ENCODE measurements around the gene PEX5L. TPM values are rescaled to one million over a fixed set of nuclear protein-coding genes. Genes with fewer than 3 reads are reported as not detected.
"Not testable (repeated sequence)": the region's sequence is repeated elsewhere in the genome, so short reads cannot be mapped to it uniquely, and the experiment has no call there.

Gene PEX5L
- total RNA-seq, 3 donors from 2014 or later = 0.12 to 0.78 (median 0.25) TPM

DNA sequence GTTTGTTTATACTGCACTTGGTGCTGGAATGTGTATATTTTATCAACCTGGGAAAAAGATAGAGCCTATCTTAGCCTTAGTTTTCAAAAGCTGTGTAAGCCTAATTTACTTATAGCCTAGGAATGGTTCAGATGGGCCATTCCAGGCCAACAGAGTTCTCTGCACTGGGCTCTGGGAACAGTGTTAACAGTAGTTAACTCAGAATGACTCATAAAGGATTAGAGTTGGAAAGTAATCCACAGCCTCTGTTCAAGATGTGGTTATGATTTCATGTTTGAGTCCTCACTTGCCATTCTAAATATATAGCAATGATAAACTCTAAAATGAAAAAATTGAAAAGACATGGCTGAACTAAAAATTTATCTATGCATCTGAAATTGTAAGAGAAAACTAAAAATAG lies 22.6 kb upstream of the PEX5L start:
- TF ChIP-seq, protein P1, sequence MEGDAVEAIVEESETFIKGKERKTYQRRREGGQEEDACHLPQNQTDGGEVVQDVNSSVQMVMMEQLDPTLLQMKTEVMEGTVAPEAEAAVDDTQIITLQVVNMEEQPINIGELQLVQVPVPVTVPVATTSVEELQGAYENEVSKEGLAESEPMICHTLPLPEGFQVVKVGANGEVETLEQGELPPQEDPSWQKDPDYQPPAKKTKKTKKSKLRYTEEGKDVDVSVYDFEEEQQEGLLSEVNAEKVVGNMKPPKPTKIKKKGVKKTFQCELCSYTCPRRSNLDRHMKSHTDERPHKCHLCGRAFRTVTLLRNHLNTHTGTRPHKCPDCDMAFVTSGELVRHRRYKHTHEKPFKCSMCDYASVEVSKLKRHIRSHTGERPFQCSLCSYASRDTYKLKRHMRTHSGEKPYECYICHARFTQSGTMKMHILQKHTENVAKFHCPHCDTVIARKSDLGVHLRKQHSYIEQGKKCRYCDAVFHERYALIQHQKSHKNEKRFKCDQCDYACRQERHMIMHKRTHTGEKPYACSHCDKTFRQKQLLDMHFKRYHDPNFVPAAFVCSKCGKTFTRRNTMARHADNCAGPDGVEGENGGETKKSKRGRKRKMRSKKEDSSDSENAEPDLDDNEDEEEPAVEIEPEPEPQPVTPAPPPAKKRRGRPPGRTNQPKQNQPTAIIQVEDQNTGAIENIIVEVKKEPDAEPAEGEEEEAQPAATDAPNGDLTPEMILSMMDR (IDR thresholded peaks at IDR 0.05) = no peak
- DNase-seq = no peak
- intact Hi-C loops (cut with DNase I, micrococcal nuclease) = no loop called here
- no peak for ATAC-seq
- no peaks in the 10 kb centered on the region for H3K9me3 ChIP-seq
- H3K4me3 ChIP-seq = no peak overlapping the region
- H3K36me3 ChIP-seq (ENCODE audit: low read depth) = no peaks in the 10 kb centered on the region
- no peaks in the 10 kb centered on the region for H3K4me1 ChIP-seq (ENCODE audit: low read depth)

DNA sequence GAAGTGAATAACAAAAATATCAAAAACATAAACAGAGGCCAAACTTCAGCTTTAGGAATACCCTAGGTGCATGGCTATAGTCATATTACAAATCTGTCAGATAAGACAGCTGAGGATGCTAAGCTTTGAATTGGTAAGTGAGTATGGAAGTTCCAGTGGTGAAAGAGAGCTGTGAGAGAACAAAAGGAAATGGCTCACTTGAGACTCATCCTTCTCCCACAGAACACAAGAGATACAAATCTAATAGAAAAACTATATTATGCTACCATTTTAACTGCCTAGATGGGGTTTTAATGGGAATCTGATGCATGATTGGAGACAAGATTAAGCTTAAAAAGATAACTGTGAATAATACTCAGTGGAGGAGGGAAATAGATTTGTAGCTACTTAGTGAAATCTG lies 21.5 kb upstream of the PEX5L start:
- H3K4me1 ChIP-seq (ENCODE audit: low read depth) = no peaks in the 10 kb centered on the region
- ATAC-seq (no peak), DNase-seq (no peak)
- no peak overlapping the region for H3K4me3 ChIP-seq
- no peaks in the 10 kb centered on the region for H3K36me3 ChIP-seq (ENCODE audit: low read depth)
- H3K9me3 ChIP-seq = no peaks in the 10 kb centered on the region
- TF ChIP-seq, protein P1 (IDR thresholded peaks at IDR 0.05) = no peak
- intact Hi-C loops (cut with DNase I, micrococcal nuclease) = no loop called here

DNA sequence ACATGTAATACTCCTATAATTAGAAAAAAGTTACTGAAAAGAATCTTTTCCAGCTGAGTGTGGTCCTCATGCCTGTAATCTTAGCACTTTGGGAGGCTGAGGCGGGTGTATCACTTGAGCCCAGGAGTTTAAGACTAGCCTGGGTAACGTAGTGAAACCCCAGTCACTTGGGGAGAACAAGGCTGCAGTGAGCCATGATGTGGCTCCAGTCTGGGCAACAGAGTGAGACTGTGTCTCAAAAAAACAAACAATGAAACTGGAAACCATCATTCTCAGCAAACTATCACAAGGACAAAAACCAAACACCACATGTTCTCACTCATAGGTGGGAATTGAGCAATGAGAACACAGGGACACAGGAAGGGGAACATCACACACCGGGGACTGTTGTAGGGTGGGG lies 18.9 kb upstream of the PEX5L start:
- ATAC-seq; H3K36me3 ChIP-seq (ENCODE audit: low read depth); DNase-seq; H3K4me3 ChIP-seq; H3K4me1 ChIP-seq (ENCODE audit: low read depth); H3K9me3 ChIP-seq; intact Hi-C loops (cut with DNase I, micrococcal nuclease): not testable (repeated sequence)

DNA sequence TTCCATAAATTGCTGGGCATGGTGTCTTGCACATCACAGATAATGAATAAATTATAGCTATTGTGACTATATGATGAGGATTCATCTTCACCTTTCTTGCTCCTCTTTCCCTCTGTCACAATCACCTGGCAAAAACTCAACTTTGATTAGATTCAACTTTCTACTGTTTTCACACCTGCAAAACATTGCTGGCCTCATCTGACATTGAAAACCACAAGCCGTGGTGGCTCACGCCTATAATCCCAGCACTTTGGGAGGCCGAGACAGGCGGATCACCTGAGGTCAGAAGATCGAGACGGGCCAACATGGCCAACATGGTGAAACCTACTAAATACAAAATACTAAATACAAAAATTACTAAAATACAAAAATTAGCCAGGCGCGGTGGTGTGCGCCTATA lies 12.7 kb upstream of the PEX5L start:
- TF ChIP-seq, protein P1 (IDR thresholded peaks at IDR 0.05) = no peak
- Histone ChIP-seq H3K9me3 (no peaks in the 10 kb centered on the region), H3K4me1 (ENCODE audit: low read depth) (no peaks in the 10 kb centered on the region), H3K36me3 (ENCODE audit: low read depth) (no peaks in the 10 kb centered on the region), H3K4me3 (no peak overlapping the region)
- intact Hi-C loops (cut with DNase I, micrococcal nuclease) = no loop called here
- ATAC-seq (no peak), DNase-seq (no peak)

DNA sequence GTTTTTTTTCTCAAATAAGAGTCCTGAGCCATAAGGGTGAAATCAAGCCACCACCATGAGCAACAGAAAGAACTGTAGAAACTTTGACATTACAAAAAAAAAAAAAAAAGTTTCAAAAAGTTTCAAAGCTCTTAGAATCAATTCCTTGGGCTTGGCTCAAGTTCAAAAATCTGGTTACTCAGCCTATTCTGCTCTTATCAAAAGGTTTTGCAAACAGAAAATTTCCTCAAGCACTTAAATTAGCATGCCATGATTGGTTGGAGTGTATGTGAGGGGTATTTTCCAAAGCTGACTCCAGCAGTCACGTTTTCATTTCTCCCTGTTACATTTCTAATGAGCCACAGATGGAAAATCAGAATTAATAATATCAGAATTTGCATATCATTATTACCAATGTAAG lies 12.1 kb upstream of the PEX5L start:
- TF ChIP-seq, protein P1 (IDR thresholded peaks at IDR 0.05) = no peak
- intact Hi-C loops (cut with DNase I, micrococcal nuclease) = no loop called here
- Histone ChIP-seq H3K4me1 (ENCODE audit: low read depth) (no peaks in the 10 kb centered on the region), H3K36me3 (ENCODE audit: low read depth) (no peaks in the 10 kb centered on the region), H3K9me3 (no peaks in the 10 kb centered on the region), H3K4me3 (no peak overlapping the region)
- ATAC-seq (no peak), DNase-seq (no peak)

DNA sequence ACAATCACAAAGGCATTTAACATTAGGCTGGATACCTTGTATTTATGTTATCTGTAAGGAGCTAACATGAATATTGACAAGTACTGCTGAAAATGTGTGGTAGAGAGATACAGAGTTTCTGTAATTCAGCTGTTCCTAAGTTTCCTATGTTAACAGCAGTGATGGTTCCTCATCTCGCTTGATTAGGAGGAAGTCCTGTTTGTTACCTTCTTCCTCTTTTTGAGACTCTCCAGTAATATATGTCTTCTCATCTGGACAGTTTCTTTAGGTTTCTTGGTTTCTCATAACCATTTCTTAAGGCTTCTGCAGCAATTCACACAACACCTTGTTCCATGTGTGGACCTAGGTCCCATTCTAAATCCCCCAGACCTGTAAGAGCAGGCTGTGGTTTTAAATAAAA lies 11.4 kb upstream of the PEX5L start:
- intact Hi-C loops (cut with DNase I, micrococcal nuclease) = no loop called here
- ATAC-seq (no peak), DNase-seq (no peak)
- TF ChIP-seq, protein P1 (IDR thresholded peaks at IDR 0.05) = no peak
- no peaks in the 10 kb centered on the region for H3K36me3 ChIP-seq (ENCODE audit: low read depth)
- no peaks in the 10 kb centered on the region for H3K9me3 ChIP-seq
- no peak overlapping the region for H3K4me3 ChIP-seq
- H3K4me1 ChIP-seq (ENCODE audit: low read depth) = no peaks in the 10 kb centered on the region

Data from mucosa of descending colon (tissue), 3 donors.